Astrocyte of the hippocampus (primary cell): ENCODE data around the gene ITGA7.

ENCODE experiments used
- DNase-seq: peaks from one replicate; pipeline ENCODE4 v3.0.0; 2011; ENCODE audit warnings: low read depth, low spot score

The ITGA7 gene

GRCh38 chr12:55699471-55700055, 8.1 kb downstream of the ITGA7 start:
- no peak for DNase-seq

- no peak for DNase-seq
Measured at GRCh38 chr12:55698965-55699364, 8.7 kb downstream of the ITGA7 start.

- no peak for DNase-seq
Measured at GRCh38 chr12:55698241-55698955, 9.3 kb downstream of the ITGA7 start.

- no peak for DNase-seq
Measured at GRCh38 chr12:55697686-55698085, 10.0 kb downstream of the ITGA7 start.

- no peak for DNase-seq
Measured at GRCh38 chr12:55696796-55697462, 10.8 kb downstream of the ITGA7 start.

GRCh38 chr12:55696141-55696540, 11.6 kb downstream of the ITGA7 start:
- DNase-seq, result no peak

- no peak for DNase-seq
Measured at GRCh38 chr12:55695349-55695748, 12.4 kb downstream of the ITGA7 start.

GRCh38 chr12:55694651-55695050, 13.1 kb downstream of the ITGA7 start:
- no peak for DNase-seq

GRCh38 chr12:55694188-55694515, 13.6 kb downstream of the ITGA7 start:
- no peak for DNase-seq

GRCh38 chr12:55693323-55694187, 14.1 kb downstream of the ITGA7 start:
- no peak for DNase-seq

GRCh38 chr12:55692631-55693322, 14.9 kb downstream of the ITGA7 start:
- no peak for DNase-seq

GRCh38 chr12:55688716-55689655, 18.7 kb downstream of the ITGA7 start:
- no peak for DNase-seq

- DNase-seq, result no peak
Measured at GRCh38 chr12:55687746-55688145, 20.0 kb downstream of the ITGA7 start.

GRCh38 chr12:55686366-55687010, 21.2 kb downstream of the ITGA7 start:
- DNase-seq, result peak; percentile 32

- DNase-seq, result no peak
Measured at GRCh38 chr12:55685671-55686070, 22.0 kb downstream of the ITGA7 start.

- DNase-seq, result no peak
Measured at GRCh38 chr12:55684761-55685370, 22.8 kb downstream of the ITGA7 start.

GRCh38 chr12:55683676-55684075, 24.0 kb downstream of the ITGA7 start:
- DNase-seq, result no peak

- no peak for DNase-seq
Measured at GRCh38 chr12:55682087-55682796, 25.5 kb downstream of the ITGA7 start.
